Activated T-helper 1 cell treated with anti-CD3 and anti-CD28 coated beads, Interleukin-12 subunit alpha, Interleukin-12 subunit beta, Interleukin-2, Interleukin-4 antibody, amounts not matched to agents 30 ng/mL and 10 ng/mL and 1 ng/mL, durations not matched to agents 14 hours and 24 hours and 36 hours (primary cell): ENCODE measurements around the gene BRMS1. TPM values are rescaled to one million over a fixed set of nuclear protein-coding genes. Genes with fewer than 3 reads are reported as not detected.

Source experiments
- DNase-seq: peaks from one replicate; pipeline ENCODE4 v3.0.0; 2021; ENCODE audit warnings: low spot score
- H3K27ac Mint-ChIP-seq: one replicate; pipeline ENCODE4 v1.8.0; 2021; ENCODE audit warnings: mild to moderate bottlenecking, mixed read lengths
- H3K27me3 Mint-ChIP-seq: one replicate; pipeline ENCODE4 v1.8.0; 2022; ENCODE audit warnings: mild to moderate bottlenecking, moderate library complexity, mixed read lengths; ENCODE audit not compliant: insufficient read depth
- H3K36me3 Mint-ChIP-seq: one replicate; pipeline ENCODE4 v1.8.0; 2021; ENCODE audit warnings: low read depth, mixed read lengths
- H3K4me1 Mint-ChIP-seq: one replicate; pipeline ENCODE4 v1.8.0; 2021; ENCODE audit warnings: low read depth, mixed read lengths
- H3K4me3 Mint-ChIP-seq: one replicate; pipeline ENCODE4 v1.8.0; 2021; ENCODE audit warnings: mild to moderate bottlenecking, moderate library complexity, mixed read lengths
- H3K9me3 Mint-ChIP-seq: one replicate; pipeline ENCODE4 v1.8.0; 2021; ENCODE audit warnings: mixed read lengths
- intact Hi-C: fragments of 100-400 bp; cut with micrococcal nuclease; formaldehyde crosslinking; loops from one replicate; pipeline ENCODE4 v1.15.1; 2024
- total RNA-seq: library from RNA; stranded (reverse); gene quantifications from 2 replicates; pipeline ENCODE4 v1.2.3, GENCODE V29; 2022

The BRMS1 gene
- total RNA-seq, 1 donor from 2014 or later: 67.1 TPM

- Mint-ChIP-seq H3K27ac (peak overlapping the region; percentile 68), H3K4me1 (peaks cover 30% of the 10 kb centered on the region), H3K4me3 (no peak overlapping the region), H3K27me3 (peaks cover 3% of the 10 kb centered on the region), H3K9me3 (no peaks in the 10 kb centered on the region), H3K36me3 (peaks cover 23% of the 10 kb centered on the region)
- intact Hi-C loops: no loop called here
- DNase-seq: no peak
These were observed 6.4 kb downstream of the BRMS1 start for GRCh38 chr11:66338276-66339161.

GRCh38 chr11:66337103-66337899 lies 7.6 kb downstream of the BRMS1 start:
- Mint-ChIP-seq H3K9me3 (no peaks in the 10 kb centered on the region), H3K4me3 (peak overlapping the region; percentile 30), H3K27me3 (peaks cover 3% of the 10 kb centered on the region), H3K27ac (peak overlapping the region; percentile 61), H3K36me3 (peaks cover 23% of the 10 kb centered on the region), H3K4me1 (peaks cover 21% of the 10 kb centered on the region)
- intact Hi-C loops: no loop called here
- DNase-seq: no peak

DNA sequence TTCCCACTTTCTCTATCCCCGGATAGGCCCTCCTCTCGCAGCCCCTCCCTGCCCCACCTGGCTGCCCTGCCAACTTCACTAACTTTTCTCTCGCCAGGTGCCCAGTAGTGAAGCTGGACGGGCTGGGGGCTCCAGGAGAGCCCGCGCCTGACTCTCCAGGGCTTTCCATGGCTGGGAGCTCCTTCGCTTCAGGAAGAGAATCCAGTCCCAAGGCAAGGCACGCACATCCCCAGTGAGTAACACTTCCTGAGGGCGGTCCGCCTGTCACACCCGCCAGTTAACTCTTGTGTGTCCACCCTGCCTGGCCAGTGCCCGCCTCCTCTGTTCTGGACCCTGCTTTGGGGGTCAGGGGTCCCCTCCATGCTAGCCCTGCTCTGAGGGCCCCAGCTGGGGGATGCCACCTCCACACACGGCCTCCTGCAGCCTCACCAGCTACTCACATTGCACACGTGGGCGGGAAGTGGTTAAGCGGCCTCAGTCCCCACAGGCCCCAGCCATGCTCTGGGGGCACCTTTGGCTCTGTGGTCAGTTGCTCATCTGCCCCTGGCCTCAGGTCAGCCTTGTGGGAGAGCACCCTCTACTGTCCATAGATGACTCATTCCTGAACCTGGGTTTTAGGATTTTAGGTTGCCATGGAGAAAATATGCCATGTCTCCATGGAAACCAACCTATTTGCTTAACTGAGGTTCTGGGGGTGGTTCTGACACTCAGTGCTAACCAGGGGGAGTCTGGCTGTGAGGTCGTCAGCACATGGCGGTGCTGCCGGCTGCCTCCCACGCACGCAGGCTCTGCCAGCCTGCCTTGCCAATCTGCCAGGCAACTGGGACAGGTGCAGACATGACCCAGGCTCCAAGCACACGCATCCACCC lies 8.4 kb downstream of the BRMS1 start, which contains the start of gene RIN1:
Gene RIN1, minus strand, starts transcription at position 201 of the 869 bp plus-strand sequence. Its CDS starts 32 bp downstream, at position 169.
- peak within 1 kb of the TSS; percentile 59 for H3K4me3 Mint-ChIP-seq
- H3K27ac Mint-ChIP-seq: peak within 1 kb of the TSS; percentile 61
- peaks cover 21% of the 10 kb centered on the region for H3K4me1 Mint-ChIP-seq
- no peaks in the 10 kb centered on the region for H3K9me3 Mint-ChIP-seq
- peak; percentile 39 for DNase-seq
- peaks cover 19% of the 10 kb centered on the region for H3K36me3 Mint-ChIP-seq
- H3K27me3 Mint-ChIP-seq: peaks cover 3% of the 10 kb centered on the region
- intact Hi-C loops: loop anchor here (1.0 kb wide), 2 partner anchors 8 to 9 kb away; partner anchors contain the start of gene BRMS1

DNA sequence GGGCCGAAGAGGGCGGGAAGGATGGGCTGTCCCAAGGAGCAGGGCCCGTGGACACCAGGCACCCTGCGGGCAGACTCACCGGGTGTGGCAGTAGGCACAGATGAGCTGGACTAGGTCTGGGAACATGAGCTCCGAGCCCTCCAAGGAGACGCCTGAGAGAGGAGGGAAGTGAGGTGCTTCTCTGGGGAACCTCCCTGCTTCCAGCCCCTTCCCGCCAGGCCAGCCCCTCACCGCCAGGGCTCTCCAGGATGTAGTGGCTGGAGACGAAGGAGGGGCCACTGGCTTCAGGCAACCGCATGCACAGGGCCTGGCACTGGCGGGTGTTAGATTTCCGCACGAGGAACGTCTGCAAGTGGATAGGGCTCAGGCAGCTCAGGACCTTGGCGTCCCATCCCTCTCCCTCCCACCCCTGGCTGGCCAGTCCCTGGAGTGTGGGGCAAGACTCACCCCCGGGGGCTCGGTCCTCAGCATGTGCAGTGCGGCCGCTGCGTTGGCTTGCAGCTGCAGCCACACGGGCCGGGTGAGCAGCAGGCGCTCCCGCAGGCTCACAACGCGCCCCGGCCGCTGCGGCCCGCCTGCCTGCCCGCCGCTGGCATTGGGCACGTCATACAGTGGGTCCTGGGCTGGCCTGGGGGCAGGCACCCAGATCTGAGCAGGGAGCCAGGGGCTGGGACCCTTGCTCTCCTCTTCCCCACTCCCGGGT lies 9.2 kb downstream of the BRMS1 start:
- Mint-ChIP-seq H3K9me3 (no peaks in the 10 kb centered on the region), H3K27ac (no peak overlapping the region), H3K4me1 (peaks cover 21% of the 10 kb centered on the region), H3K4me3 (peak overlapping the region; percentile 59), H3K27me3 (peaks cover 3% of the 10 kb centered on the region), H3K36me3 (peaks cover 14% of the 10 kb centered on the region)
- intact Hi-C loops: loop anchor here (1.0 kb wide), 2 partner anchors 7 to 10 kb away; partner anchors contain the start of gene BRMS1
- no peak for DNase-seq

DNA sequence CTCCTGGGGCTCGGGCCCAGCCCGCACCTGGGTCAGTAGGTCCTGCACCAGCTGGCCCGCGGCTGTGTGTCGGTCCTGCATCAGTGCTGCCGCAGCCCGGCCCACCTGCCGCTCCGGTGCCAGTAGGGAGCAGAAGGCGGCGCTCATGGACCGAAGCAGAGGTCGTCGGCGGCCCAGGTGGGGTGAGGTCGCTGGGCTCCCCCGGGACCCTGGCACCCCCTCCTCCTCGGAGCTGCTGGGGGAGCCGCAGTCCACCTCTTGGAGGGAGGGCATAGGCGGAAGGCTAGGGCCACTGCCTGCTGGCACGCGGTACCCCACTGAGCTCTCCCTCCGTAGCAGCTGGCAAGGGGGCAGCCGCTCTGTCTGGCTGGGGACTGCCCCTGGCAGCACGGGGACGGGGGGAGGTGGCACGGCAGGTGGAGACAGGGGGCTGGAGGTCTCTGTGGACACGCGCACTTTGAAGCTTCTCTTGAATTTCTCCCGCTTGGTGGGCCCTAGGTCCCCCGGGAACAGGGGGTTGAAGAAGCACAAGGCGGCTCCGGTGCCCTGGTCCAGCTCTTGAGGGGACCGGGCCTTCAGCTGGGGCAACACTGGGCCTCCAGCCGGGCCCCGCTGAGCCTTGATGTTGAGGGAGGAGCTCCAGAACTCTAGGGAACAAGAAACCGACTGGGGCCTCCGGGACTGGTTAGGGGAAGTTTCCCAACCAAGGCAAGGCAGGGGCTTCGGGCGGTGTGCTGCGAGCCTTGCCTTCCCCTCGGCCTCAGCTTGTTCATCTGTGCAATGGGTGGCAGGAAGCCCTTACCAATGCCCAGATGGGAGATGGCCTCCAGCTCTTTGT lies 10.1 kb downstream of the BRMS1 start:
- H3K4me3 Mint-ChIP-seq: peak overlapping the region; percentile 59
- peaks cover 21% of the 10 kb centered on the region for H3K4me1 Mint-ChIP-seq
- H3K9me3 Mint-ChIP-seq: no peaks in the 10 kb centered on the region
- intact Hi-C loops: no loop called here
- DNase-seq: no peak
- H3K36me3 Mint-ChIP-seq: peaks cover 14% of the 10 kb centered on the region
- peaks cover 3% of the 10 kb centered on the region for H3K27me3 Mint-ChIP-seq
- H3K27ac Mint-ChIP-seq: no peak overlapping the region

GRCh38 chr11:66333896-66334604 lies 10.9 kb downstream of the BRMS1 start:
- H3K27me3 Mint-ChIP-seq: peaks cover 3% of the 10 kb centered on the region
- H3K27ac Mint-ChIP-seq: no peak overlapping the region
- DNase-seq: no peak
- intact Hi-C loops: no loop called here
- no peak overlapping the region for H3K4me3 Mint-ChIP-seq
- H3K9me3 Mint-ChIP-seq: no peaks in the 10 kb centered on the region
- H3K36me3 Mint-ChIP-seq: peaks cover 10% of the 10 kb centered on the region
- H3K4me1 Mint-ChIP-seq: peaks cover 21% of the 10 kb centered on the region

GRCh38 chr11:66333220-66333877 lies 11.6 kb downstream of the BRMS1 start:
- DNase-seq: no peak
- peaks cover 3% of the 10 kb centered on the region for H3K27me3 Mint-ChIP-seq
- no peak overlapping the region for H3K27ac Mint-ChIP-seq
- H3K36me3 Mint-ChIP-seq: peaks cover 8% of the 10 kb centered on the region
- intact Hi-C loops: no loop called here
- no peaks in the 10 kb centered on the region for H3K9me3 Mint-ChIP-seq
- H3K4me3 Mint-ChIP-seq: no peak overlapping the region
- peaks cover 26% of the 10 kb centered on the region for H3K4me1 Mint-ChIP-seq

DNA sequence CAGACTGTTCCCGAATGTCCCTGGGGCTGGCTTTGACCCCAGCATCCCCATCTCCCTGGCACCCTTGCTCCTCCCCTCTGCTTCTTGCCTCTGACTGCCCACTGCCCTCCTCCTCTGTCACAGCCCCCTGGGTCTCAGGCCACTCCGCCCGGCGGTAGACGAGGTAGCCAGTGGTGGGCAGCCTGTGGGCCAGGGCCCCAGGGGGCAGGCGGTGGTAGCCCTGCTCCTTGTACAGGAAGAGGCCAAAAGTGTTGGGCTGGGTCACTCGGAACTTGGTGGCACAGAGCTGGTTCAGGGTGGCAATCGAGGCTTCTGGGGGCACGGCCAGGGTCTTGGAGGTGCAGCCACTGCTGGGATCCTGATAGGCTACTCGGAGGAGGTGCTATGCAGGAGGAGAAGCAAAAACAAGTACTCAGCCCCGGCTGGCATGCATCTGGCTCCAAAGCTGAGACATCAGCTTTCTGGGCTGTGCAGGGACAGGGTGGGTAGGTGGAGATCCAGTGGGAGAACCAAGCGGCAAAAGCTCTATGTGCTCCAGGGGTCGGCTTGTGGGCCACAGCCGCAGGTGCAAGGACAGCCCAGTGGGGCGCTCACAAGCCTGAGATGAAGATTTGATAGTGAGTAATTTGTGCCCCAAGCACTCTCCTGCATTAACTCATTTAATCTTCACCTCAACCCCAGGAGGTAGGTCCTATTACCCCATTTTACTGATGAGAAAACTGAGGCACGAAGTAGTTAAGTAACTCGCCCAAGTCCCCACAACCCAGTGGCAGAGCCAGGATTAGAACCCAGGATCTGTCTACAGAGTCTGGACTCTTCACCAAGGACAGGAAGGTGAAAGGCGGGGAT lies 12.3 kb downstream of the BRMS1 start:
- Mint-ChIP-seq H3K4me3 (no peak overlapping the region), H3K36me3 (peaks cover 8% of the 10 kb centered on the region), H3K27me3 (peaks cover 3% of the 10 kb centered on the region), H3K27ac (no peak overlapping the region), H3K4me1 (peaks cover 34% of the 10 kb centered on the region), H3K9me3 (no peaks in the 10 kb centered on the region)
- intact Hi-C loops: no loop called here
- DNase-seq: no peak

GRCh38 chr11:66331542-66332370 lies 13.1 kb downstream of the BRMS1 start:
- no peak for DNase-seq
- intact Hi-C loops: no loop called here
- Mint-ChIP-seq H3K27ac (no peak overlapping the region), H3K4me3 (no peak overlapping the region), H3K36me3 (peaks cover under 1% of the 10 kb centered on the region), H3K4me1 (peaks cover 32% of the 10 kb centered on the region), H3K9me3 (no peaks in the 10 kb centered on the region), H3K27me3 (peaks cover 3% of the 10 kb centered on the region)
